ENCODE results near the gene MRPL4.

DNA sequence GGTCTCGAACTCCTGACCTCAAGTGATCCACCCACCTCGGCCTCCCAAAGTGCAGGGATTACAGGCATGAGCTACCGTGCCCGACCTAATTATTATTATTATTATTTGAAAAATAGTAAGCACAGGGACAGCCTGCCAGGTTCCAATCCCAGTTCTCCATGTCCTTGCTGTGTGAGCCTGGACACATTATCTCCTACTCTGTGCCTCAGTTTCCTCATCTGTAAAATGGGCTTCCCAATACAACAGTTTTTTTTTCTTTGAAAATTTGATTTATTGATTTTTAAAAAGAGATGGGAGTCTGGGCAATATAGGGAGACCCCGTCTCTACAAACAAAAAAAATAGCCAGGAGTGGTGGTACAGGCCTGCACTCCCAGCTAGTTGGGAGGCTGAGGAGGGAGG, 54.3 kb downstream of the MRPL4 start:
- TF ChIP-seq POLR2A (IDR thresholded peaks at IDR 0.05) = no peak
- TF ChIP-seq, protein P1, sequence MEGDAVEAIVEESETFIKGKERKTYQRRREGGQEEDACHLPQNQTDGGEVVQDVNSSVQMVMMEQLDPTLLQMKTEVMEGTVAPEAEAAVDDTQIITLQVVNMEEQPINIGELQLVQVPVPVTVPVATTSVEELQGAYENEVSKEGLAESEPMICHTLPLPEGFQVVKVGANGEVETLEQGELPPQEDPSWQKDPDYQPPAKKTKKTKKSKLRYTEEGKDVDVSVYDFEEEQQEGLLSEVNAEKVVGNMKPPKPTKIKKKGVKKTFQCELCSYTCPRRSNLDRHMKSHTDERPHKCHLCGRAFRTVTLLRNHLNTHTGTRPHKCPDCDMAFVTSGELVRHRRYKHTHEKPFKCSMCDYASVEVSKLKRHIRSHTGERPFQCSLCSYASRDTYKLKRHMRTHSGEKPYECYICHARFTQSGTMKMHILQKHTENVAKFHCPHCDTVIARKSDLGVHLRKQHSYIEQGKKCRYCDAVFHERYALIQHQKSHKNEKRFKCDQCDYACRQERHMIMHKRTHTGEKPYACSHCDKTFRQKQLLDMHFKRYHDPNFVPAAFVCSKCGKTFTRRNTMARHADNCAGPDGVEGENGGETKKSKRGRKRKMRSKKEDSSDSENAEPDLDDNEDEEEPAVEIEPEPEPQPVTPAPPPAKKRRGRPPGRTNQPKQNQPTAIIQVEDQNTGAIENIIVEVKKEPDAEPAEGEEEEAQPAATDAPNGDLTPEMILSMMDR (IDR thresholded peaks at IDR 0.05) = no peak
